LNCaP clone FGC (cell line): Measurements from ENCODE around the gene MACROD2.

Experiments
- DNase-seq: peaks from one replicate; pipeline ENCODE4 v3.0.0-alpha.2; 2011; ENCODE audit warnings: low read depth
- H3K4me3 ChIP-seq: 2 replicates; pipeline ENCODE4 v1.5.1; 2011; ENCODE audit warnings: mild to moderate bottlenecking, low read depth, low read length, control low read depth
- CTCF ChIP-seq: IDR thresholded peaks from 2 replicates; pipeline ENCODE4 v1.5.1; 2012; ENCODE audit warnings: mild to moderate bottlenecking; ENCODE audit not compliant: control insufficient read depth, insufficient read depth; ENCODE audit errors: extremely low read depth

Gene MACROD2

GRCh38 chr20:15838466-15838865, 1843.2 kb downstream of the MACROD2 start:
- no peak for TF ChIP-seq CTCF
- H3K4me3 ChIP-seq = no peak overlapping the region
- no peak for DNase-seq

DNA sequence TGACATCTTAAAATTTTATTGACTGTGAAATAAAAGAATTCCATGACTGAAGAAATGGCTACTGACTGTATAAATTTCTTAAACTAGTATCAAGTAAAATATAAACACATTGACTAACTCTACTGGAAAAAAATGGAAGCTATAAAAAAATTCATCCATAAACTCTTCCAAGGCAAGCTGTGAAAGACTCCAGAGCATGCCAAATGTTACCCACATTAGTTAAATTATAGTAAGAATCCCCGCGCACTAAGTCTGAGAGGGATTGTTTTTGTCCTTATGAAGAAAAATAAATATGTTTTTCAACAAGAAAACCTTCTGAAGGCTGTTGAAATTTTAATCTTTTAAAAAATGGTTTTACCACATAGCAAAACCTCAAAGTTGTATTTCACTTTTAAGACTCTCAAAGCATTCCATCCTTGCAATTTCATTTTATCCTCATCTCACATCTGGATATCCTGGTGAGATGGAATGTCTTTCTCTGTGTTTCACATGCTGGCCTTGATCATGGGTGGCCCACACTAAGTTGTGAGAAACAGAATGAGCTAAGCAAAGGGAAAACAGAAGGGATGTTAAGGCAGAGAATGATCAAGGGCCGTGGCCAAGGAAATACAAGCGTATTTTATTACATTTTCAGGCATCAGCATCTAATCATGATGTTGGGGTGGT, 1845.5 kb downstream of the MACROD2 start:
- H3K4me3 ChIP-seq = no peak overlapping the region
- TF ChIP-seq CTCF = no peak
- DNase-seq = no peak

GRCh38 chr20:15842872-15843271, 1847.6 kb downstream of the MACROD2 start:
- no peak overlapping the region for H3K4me3 ChIP-seq
- no peak for DNase-seq
- peak; percentile 33 for TF ChIP-seq CTCF

DNA sequence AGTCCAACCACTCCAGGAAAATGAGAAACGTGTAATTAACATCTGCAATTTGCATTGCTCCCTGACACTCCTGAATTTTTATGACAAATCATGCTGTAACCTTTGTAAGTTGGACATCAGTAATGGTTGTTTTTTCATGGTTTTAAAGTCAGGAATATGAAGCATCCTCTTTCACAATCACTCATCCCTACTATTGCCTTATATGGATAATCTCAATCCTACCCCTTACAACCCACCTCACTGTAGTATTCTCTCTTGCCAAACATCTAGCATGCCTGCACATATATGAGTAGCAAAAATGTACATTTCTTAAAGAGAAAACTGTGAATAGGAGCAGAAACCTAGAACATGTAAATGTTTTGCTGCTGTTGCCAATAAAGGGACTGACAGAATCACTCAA, 1848.5 kb downstream of the MACROD2 start:
- DNase-seq = no peak
- no peak overlapping the region for H3K4me3 ChIP-seq
- no peak for TF ChIP-seq CTCF

DNA sequence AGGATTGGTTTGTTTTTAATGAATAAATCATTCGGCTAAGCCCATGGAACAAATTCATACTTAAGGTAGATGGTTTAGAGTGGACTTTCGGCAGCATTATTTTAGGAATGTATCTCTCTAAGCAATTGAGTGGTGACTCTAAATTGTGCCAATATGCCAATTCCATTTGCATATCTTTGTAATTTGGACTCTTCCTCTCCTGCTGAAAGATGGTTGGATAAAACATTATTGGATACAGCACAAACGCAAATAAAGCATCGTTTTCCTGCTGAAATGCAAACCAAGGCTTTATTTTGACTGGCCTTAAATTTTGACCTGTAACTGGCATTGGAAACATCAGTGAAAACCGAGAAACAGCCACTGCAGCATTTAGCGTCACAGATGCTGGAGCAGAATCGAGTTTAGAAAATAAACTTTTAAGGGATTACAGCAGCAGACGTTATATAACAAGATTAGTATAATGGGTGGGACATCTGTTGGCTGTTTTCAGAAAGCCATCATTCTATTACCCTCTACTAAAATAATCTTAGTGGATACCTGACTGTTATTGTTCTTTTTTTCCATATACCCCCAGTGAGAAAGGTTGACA, 1852.0 kb downstream of the MACROD2 start:
- no peak overlapping the region for H3K4me3 ChIP-seq
- no peak for DNase-seq
- TF ChIP-seq CTCF = no peak

DNA sequence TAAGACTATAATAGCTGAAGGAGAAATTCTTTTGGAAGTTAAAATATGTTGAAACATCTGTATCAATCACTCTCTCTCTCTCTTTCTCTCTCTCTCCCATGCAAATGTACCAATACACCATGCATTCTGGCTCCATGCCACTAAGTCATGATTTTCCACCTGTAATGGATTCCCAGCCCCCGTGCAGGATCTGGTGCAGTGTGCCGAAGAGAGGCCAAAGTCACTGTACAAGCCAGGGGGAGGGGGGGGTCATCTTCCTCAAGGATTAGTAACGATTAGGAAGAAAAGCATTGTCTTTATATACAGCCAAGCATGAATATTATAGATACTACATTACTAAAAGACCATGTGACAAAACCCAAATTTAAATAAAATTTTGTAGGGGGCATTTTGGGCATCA, 1852.8 kb downstream of the MACROD2 start:
- no peak for DNase-seq
- TF ChIP-seq CTCF = no peak

More for the DNA sequence above, 1852.8 kb downstream of the MACROD2 start:
- no peak overlapping the region for H3K4me3 ChIP-seq
